Stimulated activated naive CD8-positive, alpha-beta T cell treated with anti-CD3 and anti-CD28 coated beads, Interleukin-15, amount 100 ng/mL, for 72 hours (primary cell): Measurements from ENCODE around the gene CBLN4.

ENCODE experiments used
- ATAC-seq: fragments of 150-1000 bp; cut with Tn5 transposase; 2 replicates; pipeline ENCODE4 v1.10.0; 2021; ENCODE audit warnings: mild to moderate bottlenecking, moderate library complexity
- DNase-seq, 2 donors: peaks; one replicate each; pipeline ENCODE4 v3.0.0; 2021 to 2022
- H3K27ac Mint-ChIP-seq, 2 donors: one replicate each; pipeline ENCODE4 v1.8.0; 2022; ENCODE audit warnings: mild to moderate bottlenecking in 2 of 2, mixed read lengths in 2 of 2, moderate library complexity in 2 of 2
- H3K27me3 Mint-ChIP-seq: one replicate; pipeline ENCODE4 v1.8.0; 2022; ENCODE audit warnings: mixed read lengths
- H3K4me1 Mint-ChIP-seq: one replicate; pipeline ENCODE4 v1.8.0; 2022; ENCODE audit warnings: mild to moderate bottlenecking, mixed read lengths
- H3K4me3 Mint-ChIP-seq, 2 donors: one replicate each; pipeline ENCODE4 v1.8.0; 2022; ENCODE audit warnings: mild to moderate bottlenecking in 2 of 2, mixed read lengths in 2 of 2, moderate library complexity in 1 of 2
- H3K9me3 Mint-ChIP-seq, 2 donors: one replicate each; pipeline ENCODE4 v1.8.0; 2022; ENCODE audit warnings: mixed read lengths in 2 of 2

CBLN4 gene

GRCh38 chr20:56005389-56005715 lies at the start of gene CBLN4:
TSS of gene CBLN4 (minus strand) at chr20:56005519. CDS start at chr20:56004171, 1,348 bp downstream.
- peaks cover 8 to 12% of the 10 kb centered on the region in 2 donors for H3K9me3 Mint-ChIP-seq
- H3K4me3 Mint-ChIP-seq = no peak within 1 kb of the TSS
- DNase-seq = no peak
- H3K27me3 Mint-ChIP-seq = peaks cover 58% of the 10 kb centered on the region
- H3K4me1 Mint-ChIP-seq = no peaks in the 10 kb centered on the region
- H3K27ac Mint-ChIP-seq = no peak within 1 kb of the TSS
- no peak for ATAC-seq

- H3K9me3 Mint-ChIP-seq = peaks cover 0 to 7% of the 10 kb centered on the region in 2 donors
- ATAC-seq (no peak), DNase-seq (no peak)
- H3K27me3 Mint-ChIP-seq = no peaks in the 10 kb centered on the region
- H3K4me3 Mint-ChIP-seq = no peak overlapping the region
- H3K4me1 Mint-ChIP-seq = no peaks in the 10 kb centered on the region
- H3K27ac Mint-ChIP-seq = no peak overlapping the region
Measured at GRCh38 chr20:56043227-56043626, 37.9 kb upstream of the CBLN4 start.

- Mint-ChIP-seq H3K4me3 (no peak overlapping the region), H3K4me1 (no peaks in the 10 kb centered on the region), H3K27ac (no peak overlapping the region), H3K27me3 (no peaks in the 10 kb centered on the region), H3K9me3 (peaks cover 13 to 26% of the 10 kb centered on the region in 2 donors)
- ATAC-seq (no peak), DNase-seq (no peak)
Measured at GRCh38 chr20:56032251-56032650, 26.9 kb upstream of the CBLN4 start.

- ATAC-seq = no peak
- DNase-seq = no peak
- Mint-ChIP-seq H3K27ac (no peak overlapping the region), H3K9me3 (peaks cover 4 to 21% of the 10 kb centered on the region in 2 donors), H3K4me1 (no peaks in the 10 kb centered on the region), H3K4me3 (no peak overlapping the region), H3K27me3 (no peaks in the 10 kb centered on the region)
Measured at GRCh38 chr20:56018716-56019115, 13.4 kb upstream of the CBLN4 start.

GRCh38 chr20:56018194-56018593 lies 12.9 kb upstream of the CBLN4 start:
- H3K4me3 Mint-ChIP-seq = no peak overlapping the region
- H3K4me1 Mint-ChIP-seq = no peaks in the 10 kb centered on the region
- DNase-seq (no peak), ATAC-seq (no peak)
- H3K27me3 Mint-ChIP-seq = no peaks in the 10 kb centered on the region
- H3K27ac Mint-ChIP-seq = no peak overlapping the region
- H3K9me3 Mint-ChIP-seq = peaks cover 4 to 21% of the 10 kb centered on the region in 2 donors

GRCh38 chr20:56017560-56017959 lies 12.2 kb upstream of the CBLN4 start:
- no peak for DNase-seq
- peaks cover 4 to 15% of the 10 kb centered on the region in 2 donors for H3K9me3 Mint-ChIP-seq
- ATAC-seq = no peak
- H3K4me1 Mint-ChIP-seq = no peaks in the 10 kb centered on the region
- H3K27ac Mint-ChIP-seq = no peak overlapping the region
- H3K4me3 Mint-ChIP-seq = no peak overlapping the region
- H3K27me3 Mint-ChIP-seq = no peaks in the 10 kb centered on the region

GRCh38 chr20:56014998-56015397 lies 9.7 kb upstream of the CBLN4 start:
- H3K27ac Mint-ChIP-seq = no peak overlapping the region
- H3K4me3 Mint-ChIP-seq = no peak overlapping the region
- H3K27me3 Mint-ChIP-seq = no peaks in the 10 kb centered on the region
- H3K9me3 Mint-ChIP-seq = no peaks in the 10 kb centered on the region
- DNase-seq (no peak), ATAC-seq (no peak)
- no peaks in the 10 kb centered on the region for H3K4me1 Mint-ChIP-seq

GRCh38 chr20:56014151-56014550 lies 8.8 kb upstream of the CBLN4 start:
- no peak overlapping the region for H3K27ac Mint-ChIP-seq
- H3K9me3 Mint-ChIP-seq = no peaks in the 10 kb centered on the region
- no peak for DNase-seq
- no peak for ATAC-seq
- H3K27me3 Mint-ChIP-seq = no peaks in the 10 kb centered on the region
- H3K4me3 Mint-ChIP-seq = no peak overlapping the region
- no peaks in the 10 kb centered on the region for H3K4me1 Mint-ChIP-seq

- Mint-ChIP-seq H3K4me1 (no peaks in the 10 kb centered on the region), H3K4me3 (no peak overlapping the region), H3K27me3 (peaks cover 58% of the 10 kb centered on the region), H3K9me3 (peaks cover 8 to 12% of the 10 kb centered on the region in 2 donors), H3K27ac (no peak overlapping the region)
- no peak for ATAC-seq
- DNase-seq = no peak
Measured at GRCh38 chr20:56004611-56005388, 519 bp downstream of the CBLN4 start.

- H3K9me3 Mint-ChIP-seq = peaks cover 8 to 12% of the 10 kb centered on the region in 2 donors
- no peak for ATAC-seq
Measured at GRCh38 chr20:56004007-56004406, 1.3 kb downstream of the CBLN4 start.

GRCh38 chr20:56002908-56003800 lies 2.2 kb downstream of the CBLN4 start:
- Mint-ChIP-seq H3K4me1 (no peaks in the 10 kb centered on the region), H3K27ac (no peak overlapping the region), H3K4me3 (no peak overlapping the region), H3K27me3 (peaks cover 58% of the 10 kb centered on the region), H3K9me3 (peaks cover 2 to 9% of the 10 kb centered on the region in 2 donors)
- DNase-seq = no peak
- ATAC-seq = no peak

More at GRCh38 chr20:56004007-56004406, 1.3 kb downstream of the CBLN4 start:
- Mint-ChIP-seq H3K4me3 (no peak overlapping the region), H3K27ac (no peak overlapping the region), H3K4me1 (no peaks in the 10 kb centered on the region), H3K27me3 (peaks cover 58% of the 10 kb centered on the region)
- no peak for DNase-seq

- Mint-ChIP-seq H3K4me1 (no peaks in the 10 kb centered on the region), H3K27ac (no peak overlapping the region), H3K9me3 (peaks cover 0 to 5% of the 10 kb centered on the region in 2 donors), H3K4me3 (no peak overlapping the region), H3K27me3 (peaks cover 54% of the 10 kb centered on the region)
- ATAC-seq (no peak), DNase-seq (no peak)
Measured at GRCh38 chr20:56001890-56002289, 3.4 kb downstream of the CBLN4 start.

GRCh38 chr20:56001106-56001785 lies 4.1 kb downstream of the CBLN4 start:
- DNase-seq = no peak
- Mint-ChIP-seq H3K27me3 (peaks cover 47% of the 10 kb centered on the region), H3K4me1 (no peaks in the 10 kb centered on the region), H3K27ac (no peak overlapping the region), H3K9me3 (peaks cover 0 to 4% of the 10 kb centered on the region in 2 donors), H3K4me3 (no peak overlapping the region)
- no peak for ATAC-seq

- Mint-ChIP-seq H3K4me3 (no peak overlapping the region), H3K27me3 (no peaks in the 10 kb centered on the region), H3K4me1 (no peaks in the 10 kb centered on the region), H3K27ac (no peak overlapping the region), H3K9me3 (peaks cover 4 to 19% of the 10 kb centered on the region in 2 donors)
- DNase-seq = no peak
- ATAC-seq = no peak
Measured at GRCh38 chr20:55978550-55978949, 26.8 kb downstream of the CBLN4 start.

- ATAC-seq = no peak
- H3K4me1 Mint-ChIP-seq = no peaks in the 10 kb centered on the region
- DNase-seq = no peak
- H3K27me3 Mint-ChIP-seq = no peaks in the 10 kb centered on the region
- H3K27ac Mint-ChIP-seq = no peak overlapping the region
- no peak overlapping the region for H3K4me3 Mint-ChIP-seq
- H3K9me3 Mint-ChIP-seq = peaks cover 4 to 19% of the 10 kb centered on the region in 2 donors
Measured at GRCh38 chr20:55977690-55978459, 27.4 kb downstream of the CBLN4 start.
